Neural progenitor cell (in vitro differentiated cells): ENCODE data around the gene ANGPTL7.

Experiments used
- EZH2 ChIP-seq: fragments of 200-600 bp; sonication (generic); IDR thresholded peaks from 2 replicates; pipeline ENCODE4 v1.6.1; 2017; ENCODE audit warnings: antibody characterized with exemption, mild to moderate bottlenecking, moderate library complexity
- EZH2phosphoT487 ChIP-seq: fragments of 200-600 bp; sonication (generic); IDR thresholded peaks from 2 replicates; pipeline ENCODE4 v1.6.1; 2017; ENCODE audit warnings: antibody characterized with exemption
- TF ChIP-seq, protein P1 (sequence below): fragments of 200-600 bp; sonication (generic); IDR thresholded peaks from 2 replicates; pipeline ENCODE4 v1.5.1; 2017; ENCODE audit warnings: antibody characterized with exemption, mild to moderate bottlenecking

GRCh38 chr1:11245248-11245647, 56.1 kb downstream of the ANGPTL7 start:
- TF ChIP-seq, protein P1, sequence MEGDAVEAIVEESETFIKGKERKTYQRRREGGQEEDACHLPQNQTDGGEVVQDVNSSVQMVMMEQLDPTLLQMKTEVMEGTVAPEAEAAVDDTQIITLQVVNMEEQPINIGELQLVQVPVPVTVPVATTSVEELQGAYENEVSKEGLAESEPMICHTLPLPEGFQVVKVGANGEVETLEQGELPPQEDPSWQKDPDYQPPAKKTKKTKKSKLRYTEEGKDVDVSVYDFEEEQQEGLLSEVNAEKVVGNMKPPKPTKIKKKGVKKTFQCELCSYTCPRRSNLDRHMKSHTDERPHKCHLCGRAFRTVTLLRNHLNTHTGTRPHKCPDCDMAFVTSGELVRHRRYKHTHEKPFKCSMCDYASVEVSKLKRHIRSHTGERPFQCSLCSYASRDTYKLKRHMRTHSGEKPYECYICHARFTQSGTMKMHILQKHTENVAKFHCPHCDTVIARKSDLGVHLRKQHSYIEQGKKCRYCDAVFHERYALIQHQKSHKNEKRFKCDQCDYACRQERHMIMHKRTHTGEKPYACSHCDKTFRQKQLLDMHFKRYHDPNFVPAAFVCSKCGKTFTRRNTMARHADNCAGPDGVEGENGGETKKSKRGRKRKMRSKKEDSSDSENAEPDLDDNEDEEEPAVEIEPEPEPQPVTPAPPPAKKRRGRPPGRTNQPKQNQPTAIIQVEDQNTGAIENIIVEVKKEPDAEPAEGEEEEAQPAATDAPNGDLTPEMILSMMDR = no peak
- no peak for TF ChIP-seq EZH2
- TF ChIP-seq EZH2phosphoT487 = no peak
